AG10803 (cell line): Measurements from ENCODE around the gene C6orf62.

ENCODE experiments used
- DNase-seq: peaks from one replicate; pipeline ENCODE4 v3.0.0; 2010; ENCODE audit warnings: low read depth
- H3K4me3 ChIP-seq: 2 replicates; pipeline ENCODE4 v1.5.1; 2011; ENCODE audit warnings: mild to moderate bottlenecking, low read length, control low read depth
- TF ChIP-seq, protein P1 (sequence below): conservative IDR thresholded peaks from 2 replicates; pipeline ENCODE4 v1.5.1; 2011; ENCODE audit warnings: mild to moderate bottlenecking, low read length, control low read depth, inconsistent platforms

The C6orf62 gene

DNA sequence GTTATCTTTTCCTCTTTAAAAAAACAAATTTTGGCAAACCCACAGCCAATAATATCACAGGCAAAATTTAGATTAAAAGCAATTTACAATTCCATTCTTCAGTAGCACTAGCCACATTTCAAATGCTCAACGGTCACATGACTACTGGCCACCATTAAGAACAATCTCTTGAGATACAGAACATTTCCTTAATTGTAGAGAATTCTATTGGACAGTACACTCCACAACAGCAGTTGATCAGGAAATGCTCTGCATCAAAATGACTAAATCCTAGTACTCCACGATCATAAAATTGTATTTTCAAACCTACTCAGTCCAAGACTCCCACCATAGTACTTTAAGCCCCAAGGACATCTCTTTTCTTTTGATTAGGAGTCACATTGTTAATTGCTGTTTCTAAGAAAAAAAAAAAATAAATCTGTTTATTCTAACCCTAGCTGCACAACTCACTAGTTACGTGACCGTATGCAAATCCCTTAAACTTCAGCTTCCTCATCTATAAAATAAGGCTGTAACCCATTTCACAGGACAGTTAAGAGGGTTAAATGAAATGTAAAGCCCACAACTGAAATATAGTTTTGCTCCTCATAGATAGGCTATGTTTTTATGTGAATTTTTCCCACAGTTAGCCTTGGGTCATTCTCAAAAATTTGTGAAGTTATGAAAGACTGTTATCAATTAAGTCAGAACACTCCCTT is 9.8 kb downstream of the C6orf62 start:
- TF ChIP-seq, protein P1, sequence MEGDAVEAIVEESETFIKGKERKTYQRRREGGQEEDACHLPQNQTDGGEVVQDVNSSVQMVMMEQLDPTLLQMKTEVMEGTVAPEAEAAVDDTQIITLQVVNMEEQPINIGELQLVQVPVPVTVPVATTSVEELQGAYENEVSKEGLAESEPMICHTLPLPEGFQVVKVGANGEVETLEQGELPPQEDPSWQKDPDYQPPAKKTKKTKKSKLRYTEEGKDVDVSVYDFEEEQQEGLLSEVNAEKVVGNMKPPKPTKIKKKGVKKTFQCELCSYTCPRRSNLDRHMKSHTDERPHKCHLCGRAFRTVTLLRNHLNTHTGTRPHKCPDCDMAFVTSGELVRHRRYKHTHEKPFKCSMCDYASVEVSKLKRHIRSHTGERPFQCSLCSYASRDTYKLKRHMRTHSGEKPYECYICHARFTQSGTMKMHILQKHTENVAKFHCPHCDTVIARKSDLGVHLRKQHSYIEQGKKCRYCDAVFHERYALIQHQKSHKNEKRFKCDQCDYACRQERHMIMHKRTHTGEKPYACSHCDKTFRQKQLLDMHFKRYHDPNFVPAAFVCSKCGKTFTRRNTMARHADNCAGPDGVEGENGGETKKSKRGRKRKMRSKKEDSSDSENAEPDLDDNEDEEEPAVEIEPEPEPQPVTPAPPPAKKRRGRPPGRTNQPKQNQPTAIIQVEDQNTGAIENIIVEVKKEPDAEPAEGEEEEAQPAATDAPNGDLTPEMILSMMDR = no peak
- DNase-seq = no peak
- no peak overlapping the region for H3K4me3 ChIP-seq

DNA sequence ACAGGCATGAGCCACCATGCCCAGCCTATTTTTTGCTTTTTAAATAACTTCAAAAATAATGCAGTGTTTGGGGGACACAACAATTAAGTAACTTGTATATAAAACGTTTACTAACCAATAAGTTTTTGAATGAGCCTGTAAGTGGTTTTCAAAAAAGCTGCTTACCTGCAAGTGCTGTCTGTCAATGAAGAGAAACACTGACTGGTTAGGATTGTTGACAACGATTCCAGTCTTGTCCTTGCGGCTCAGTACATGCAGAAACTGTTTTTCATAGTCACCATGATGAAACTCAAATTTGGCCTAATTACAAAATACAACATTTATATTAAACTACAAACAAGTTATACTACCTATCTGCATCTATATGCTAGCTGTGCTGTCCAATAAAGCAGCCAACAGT is 10.3 kb downstream of the C6orf62 start:
- H3K4me3 ChIP-seq = no peak overlapping the region
- TF ChIP-seq, protein P1 = no peak
- DNase-seq = no peak

DNA sequence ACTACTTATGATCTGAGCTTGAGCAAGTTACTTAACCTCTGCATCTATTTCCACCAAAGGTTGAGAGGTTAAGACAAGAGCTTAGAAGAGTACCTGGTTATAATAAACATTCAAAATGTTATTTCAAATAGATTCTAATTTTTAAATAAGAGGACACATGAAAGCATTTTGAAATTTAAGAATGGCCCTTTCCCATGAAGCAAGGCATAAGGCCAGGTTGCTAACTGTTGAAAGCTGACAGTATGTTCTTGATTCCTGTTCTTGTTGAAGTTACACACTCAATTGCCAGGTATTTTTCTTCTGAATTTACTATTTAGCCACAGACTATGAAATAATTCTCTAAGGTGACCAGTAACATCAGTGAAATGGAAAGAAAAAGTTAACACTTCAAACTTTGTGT is 14.5 kb downstream of the C6orf62 start:
- TF ChIP-seq, protein P1 = no peak
- no peak overlapping the region for H3K4me3 ChIP-seq
- DNase-seq = no peak

DNA sequence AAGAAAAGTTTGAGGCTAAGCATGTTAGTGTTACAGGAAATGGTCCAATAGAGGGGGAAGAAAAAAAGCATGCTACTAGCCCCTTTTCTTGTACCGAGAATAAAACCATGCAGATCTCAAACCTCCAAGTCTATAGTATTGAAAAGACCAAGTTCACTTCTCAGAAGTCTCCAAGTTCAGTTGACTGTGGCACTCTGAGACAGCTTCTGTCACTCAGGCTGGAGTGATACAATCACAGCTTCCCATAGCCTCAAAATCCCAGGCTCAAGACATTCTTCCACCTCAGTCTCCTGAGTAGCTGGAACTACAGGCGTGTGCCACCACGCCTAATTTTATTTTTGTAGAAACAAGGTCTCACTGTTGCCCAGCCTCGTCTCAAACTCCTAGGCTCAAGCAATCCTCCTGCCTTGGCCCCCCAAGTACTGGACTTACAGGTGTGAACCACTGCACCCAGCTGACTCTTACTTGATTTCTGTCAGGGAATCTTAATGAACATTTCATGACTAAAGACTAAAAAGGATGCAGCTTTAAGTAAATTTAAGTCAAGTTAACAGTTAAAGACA is 16.2 kb downstream of the C6orf62 start:
- TF ChIP-seq, protein P1 = no peak
- H3K4me3 ChIP-seq = no peak overlapping the region
- no peak for DNase-seq

DNA sequence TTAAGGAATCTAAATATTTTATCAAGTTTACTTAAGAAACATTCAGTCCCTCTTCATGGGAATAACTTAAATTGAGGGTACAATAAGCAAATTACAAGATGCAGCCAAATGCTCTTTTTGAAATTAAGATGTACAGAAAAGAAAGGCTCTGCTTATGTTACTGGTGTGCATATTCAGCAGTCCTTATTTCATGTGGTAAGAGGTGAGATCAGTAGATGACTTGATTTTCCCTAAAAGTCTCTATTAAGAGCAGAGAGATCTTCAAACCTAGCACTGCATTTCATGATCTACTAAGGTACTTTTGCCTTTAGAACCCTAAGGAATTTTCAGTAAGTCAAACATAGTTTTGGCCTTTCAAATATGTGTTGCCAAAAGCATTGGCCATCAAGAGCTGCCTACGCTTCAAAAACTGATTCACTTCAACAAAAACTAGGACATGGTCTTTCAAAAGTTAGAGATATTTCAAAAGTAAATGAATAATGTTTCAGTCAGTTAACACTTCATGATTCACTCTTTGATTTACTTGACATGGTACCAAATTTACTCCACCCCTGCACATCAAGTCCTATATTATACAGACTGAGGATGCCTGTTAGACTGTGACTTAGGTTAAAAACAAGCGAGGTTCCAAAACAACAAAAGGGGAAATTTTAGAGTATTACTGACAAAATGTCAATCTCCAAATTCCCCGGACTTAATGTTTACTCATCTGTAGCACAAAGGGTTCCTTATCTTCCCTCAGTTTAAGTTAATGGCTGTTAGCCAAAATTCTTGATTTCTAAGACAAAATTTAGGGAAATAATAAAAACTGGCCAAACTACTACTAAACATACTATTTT is 19.2 kb downstream of the C6orf62 start:
- H3K4me3 ChIP-seq = no peak overlapping the region
- TF ChIP-seq, protein P1 = no peak
- no peak for DNase-seq

DNA sequence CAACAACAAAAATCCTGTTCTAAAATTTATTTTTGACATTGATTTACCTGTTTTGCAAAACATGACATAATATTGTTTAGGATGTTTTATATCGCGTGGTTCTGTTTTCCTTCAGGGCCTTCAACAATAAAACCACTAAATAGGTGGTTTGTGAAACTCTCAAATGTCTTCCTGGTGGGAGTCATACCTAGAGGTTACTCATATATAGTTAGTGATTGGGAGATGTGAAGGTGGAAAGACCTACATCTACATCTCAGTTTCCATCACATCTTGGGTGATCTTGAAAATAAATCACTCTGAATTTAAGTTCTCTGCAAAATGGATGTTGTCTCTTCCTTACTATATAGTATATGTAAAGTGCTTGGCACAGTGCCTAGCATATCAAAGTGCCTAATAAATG is 22.9 kb downstream of the C6orf62 start:
- H3K4me3 ChIP-seq = no peak overlapping the region
- TF ChIP-seq, protein P1 = no peak
- DNase-seq = no peak
